Lower leg skin (tissue), 3 donors: ENCODE measurements around the gene PARP6.
"Not testable (repeated sequence)": the region's sequence is repeated elsewhere in the genome, so short reads cannot be mapped to it uniquely, and the experiment has no call there.

ENCODE experiments used
- CTCF ChIP-seq, 3 donors: fragments of 450-650 bp; IDR thresholded peaks; one replicate each; pipeline ENCODE4 v1.5.1; 2016; ENCODE audit warnings: antibody characterized with exemption in 3 of 3, mild to moderate bottlenecking in 3 of 3, moderate library complexity in 2 of 3
- POLR2A ChIP-seq, 2 donors: fragments of 450-650 bp; IDR thresholded peaks; one replicate each; pipeline ENCODE4 v1.6.1; 2016 to 2017; ENCODE audit warnings: antibody characterized with exemption in 2 of 2, mild to moderate bottlenecking in 1 of 2, moderate library complexity in 1 of 2

GRCh38 chr15:72275635-72276325 lies 3.4 kb upstream of the PARP6 start:
- not testable (repeated sequence) for TF ChIP-seq CTCF, POLR2A (IDR thresholded peaks at IDR 0.05)
